Spleen (tissue), 11 donors: ENCODE results near the gene KRTAP10-1. TPM values are rescaled to one million over a fixed set of nuclear protein-coding genes. Genes with fewer than 3 reads are reported as not detected.

Experiments used
- DNase-seq: peaks from one replicate; pipeline ENCODE4 v3.0.0-alpha.2; 2020
- H3K27ac ChIP-seq, 8 donors: fragments of 200-600 bp; sonication (generic) in 7 of 8; 1 replicate in 4 of 8; 2 replicates in 4 of 8; pipeline versions ENCODE4 v1.5.0 to v1.8.0; 2016 to 2021; ENCODE audit warnings: inconsistent platforms in 4 of 8, mild to moderate bottlenecking in 4 of 8, moderate library complexity in 1 of 8
- H3K27me3 ChIP-seq, 7 donors: fragments of 200-600 bp; sonication (generic) in 6 of 7; replicated peaks in 1 of 7; 1 replicate in 4 of 7; 2 replicates in 3 of 7; pipeline versions ENCODE4 v1.5.0 to v1.8.0; 2016 to 2021; ENCODE audit warnings: inconsistent platforms in 3 of 7, mild to moderate bottlenecking in 1 of 7
- H3K36me3 ChIP-seq, 6 donors: fragments of 200-600 bp; sonication (generic) in 5 of 6; 1 replicate in 4 of 6; 2 replicates in 2 of 6; pipeline versions ENCODE4 v1.5.0 to v1.8.0; 2016 to 2021; ENCODE audit warnings: inconsistent platforms in 2 of 6
- H3K4me1 ChIP-seq, 6 donors: fragments of 200-600 bp; sonication (generic) in 5 of 6; 1 replicate in 3 of 6; 2 replicates in 3 of 6; pipeline versions ENCODE4 v1.5.0 to v1.8.0; 2016 to 2021; ENCODE audit warnings: inconsistent platforms in 3 of 6
- H3K4me3 ChIP-seq, 8 donors: fragments of 200-600 bp; sonication (generic) in 7 of 8; 1 replicate in 4 of 8; 2 replicates in 4 of 8; pipeline versions ENCODE4 v1.5.0 to v1.8.0; 2016 to 2021; ENCODE audit warnings: inconsistent platforms in 4 of 8, mild to moderate bottlenecking in 4 of 8, moderate library complexity in 2 of 8
- H3K9me3 ChIP-seq, 8 donors: fragments of 200-600 bp; sonication (generic) in 7 of 8; 1 replicate in 4 of 8; 2 replicates in 4 of 8; pipeline versions ENCODE4 v1.5.0 to v1.8.0; 2016 to 2021; ENCODE audit warnings: inconsistent platforms in 4 of 8
- POLR2A ChIP-seq, 3 donors: fragments of 450-650 bp; IDR thresholded peaks; one replicate each; pipeline ENCODE4 v1.5.1; 2017; ENCODE audit warnings: antibody characterized with exemption in 3 of 3, mild to moderate bottlenecking in 1 of 3
- POLR2AphosphoS5 ChIP-seq, 3 donors: sonication (generic); formaldehyde crosslinking; IDR thresholded peaks; one replicate each; pipeline ENCODE4 v1.5.1; 2017; ENCODE audit warnings: antibody characterized with exemption in 3 of 3
- WGBS, 5 donors: extraction: QIAGEN DNeasy Blood & Tissue Kit in 3 of 5; methylation state at CpG; one replicate each; pipeline versions ENCODE4 v1.1.5 to v1.1.7; 2013 to 2018; 5-methylcytosine and 5-hydroxymethylcytosine counted together
- intact Hi-C: fragments of 100-400 bp; cut with DNase I; formaldehyde crosslinking; loops from one replicate; pipeline ENCODE4 v1.15.0; 2023; ENCODE audit warnings: low total_unique reads
- polyA plus RNA-seq, 3 donors: library from polyadenylated mRNA; stranded (reverse); fragments of 200-250 nt; gene quantifications; one replicate each; pipeline ENCODE4 v1.2.1, GENCODE V29; 2013
- total RNA-seq, 7 donors: library from RNA; depleted of rRNA in 3 of 7; stranded (reverse); fragments of >200 nt in 3 of 7; fragmentation: NEBNext Ultra II Directional in 4 of 7; extraction: Animal tissue kit (Norgen Biotek cat#: 25700) in 4 of 7; gene quantifications; one replicate each; pipeline versions ENCODE4 v1.1.0 to v1.2.1, GENCODE V29; 2016 to 2021
- TF ChIP-seq, protein P1 (sequence below), 11 experiments: fragments of 200-600 bp in 7 of 11; fragments of 450-650 bp in 4 of 11; sonication (generic) in 4 of 11; IDR thresholded peaks in 8 of 11; conservative IDR thresholded peaks in 3 of 11; 1 replicate in 7 of 11; 2 replicates in 4 of 11; pipeline versions ENCODE4 v1.4.0 to v1.8.0; 2016 to 2021; ENCODE audit warnings: antibody characterized with exemption in 11 of 11, inconsistent platforms in 4 of 11, mild to moderate bottlenecking in 1 of 11
- donor health status: healthy with polysubstance abuse.
- donor health status: DM: no; HTN: no; CAD: no; lungs with moderate emphysema.
- donor health status: DM: no; HTN: no; CAD: no.
- donor health status: Bipolar disorder and iron deficiency.
- donor health status: healthy.
- donor health status: DM: no; HTN: no; CAD: no.
- donor health status: DM: yes; HTN: yes; CAD: no.

The KRTAP10-1 gene
- total and polyA plus RNA-seq, 10 donors: not detected

DNA sequence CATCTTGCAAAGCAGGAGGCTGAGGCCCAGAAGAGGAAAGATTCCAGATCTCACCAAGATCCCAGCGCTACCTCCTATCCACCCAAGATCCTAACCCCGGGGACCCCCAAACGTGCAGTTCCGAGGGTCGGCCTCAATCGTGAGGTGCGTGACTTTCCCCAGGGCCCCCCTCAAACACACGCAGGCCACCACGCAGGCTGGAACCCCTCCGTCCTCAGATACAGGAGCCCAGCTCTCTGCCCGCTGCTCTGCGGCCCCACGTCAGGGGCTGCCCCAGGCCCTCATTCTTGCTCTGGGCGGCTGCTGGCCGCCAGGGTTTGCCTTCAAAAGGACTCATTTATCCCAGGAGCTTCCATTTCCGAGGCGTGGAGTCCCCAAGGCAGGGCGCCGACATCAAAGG lies 39.9 kb downstream of the KRTAP10-1 start:
- peaks cover 0 to 25% (median 4%) of the 10 kb centered on the region in 6 donors for H3K4me1 ChIP-seq
- intact Hi-C loops: no loop called here
- peaks cover 0 to 38% (median 0%) of the 10 kb centered on the region in 7 donors for H3K27me3 ChIP-seq
- H3K27ac ChIP-seq: no peak overlapping the region
- H3K9me3 ChIP-seq: no peaks in the 10 kb centered on the region
- H3K36me3 ChIP-seq: no peaks in the 10 kb centered on the region
- WGBS, 5 donors: 88 to 93% (median 91%) methylated on average over 19 of the region's 19 CpGs
- no peak for DNase-seq
- no peak for TF ChIP-seq POLR2A (IDR thresholded peaks at IDR 0.05)
- TF ChIP-seq, protein P1, sequence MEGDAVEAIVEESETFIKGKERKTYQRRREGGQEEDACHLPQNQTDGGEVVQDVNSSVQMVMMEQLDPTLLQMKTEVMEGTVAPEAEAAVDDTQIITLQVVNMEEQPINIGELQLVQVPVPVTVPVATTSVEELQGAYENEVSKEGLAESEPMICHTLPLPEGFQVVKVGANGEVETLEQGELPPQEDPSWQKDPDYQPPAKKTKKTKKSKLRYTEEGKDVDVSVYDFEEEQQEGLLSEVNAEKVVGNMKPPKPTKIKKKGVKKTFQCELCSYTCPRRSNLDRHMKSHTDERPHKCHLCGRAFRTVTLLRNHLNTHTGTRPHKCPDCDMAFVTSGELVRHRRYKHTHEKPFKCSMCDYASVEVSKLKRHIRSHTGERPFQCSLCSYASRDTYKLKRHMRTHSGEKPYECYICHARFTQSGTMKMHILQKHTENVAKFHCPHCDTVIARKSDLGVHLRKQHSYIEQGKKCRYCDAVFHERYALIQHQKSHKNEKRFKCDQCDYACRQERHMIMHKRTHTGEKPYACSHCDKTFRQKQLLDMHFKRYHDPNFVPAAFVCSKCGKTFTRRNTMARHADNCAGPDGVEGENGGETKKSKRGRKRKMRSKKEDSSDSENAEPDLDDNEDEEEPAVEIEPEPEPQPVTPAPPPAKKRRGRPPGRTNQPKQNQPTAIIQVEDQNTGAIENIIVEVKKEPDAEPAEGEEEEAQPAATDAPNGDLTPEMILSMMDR (IDR thresholded peaks at IDR 0.05 in 8 of 11, conservative IDR thresholded peaks at IDR 0.05 in 3 of 11): no peak
- TF ChIP-seq POLR2AphosphoS5 (IDR thresholded peaks at IDR 0.05): no peak
- no peak overlapping the region for H3K4me3 ChIP-seq

DNA sequence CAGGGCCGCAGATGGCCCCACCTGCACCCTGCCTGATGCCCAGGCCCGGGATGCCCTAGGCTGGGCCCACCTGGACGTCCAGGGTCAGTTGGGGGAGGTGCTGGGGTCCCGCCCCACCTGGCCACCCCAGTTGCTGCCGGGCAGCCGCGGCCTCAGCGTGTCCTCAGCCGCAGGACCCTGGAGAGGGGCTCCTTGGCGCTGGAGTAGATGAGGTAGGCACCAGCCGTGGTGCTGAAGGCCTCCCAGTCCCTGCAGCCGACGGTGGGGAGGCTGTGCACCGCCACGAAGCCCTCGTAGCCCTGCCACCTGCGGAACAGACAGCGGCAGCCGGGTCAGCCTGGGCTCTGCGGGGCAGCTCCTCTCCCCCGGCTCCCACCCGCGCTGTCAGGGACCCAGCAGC lies 40.4 kb downstream of the KRTAP10-1 start:
- 85 to 94% (median 89%) methylated on average over 3 to 23 of the region's 23 CpGs for WGBS, 5 donors
- no peak for DNase-seq

DNA sequence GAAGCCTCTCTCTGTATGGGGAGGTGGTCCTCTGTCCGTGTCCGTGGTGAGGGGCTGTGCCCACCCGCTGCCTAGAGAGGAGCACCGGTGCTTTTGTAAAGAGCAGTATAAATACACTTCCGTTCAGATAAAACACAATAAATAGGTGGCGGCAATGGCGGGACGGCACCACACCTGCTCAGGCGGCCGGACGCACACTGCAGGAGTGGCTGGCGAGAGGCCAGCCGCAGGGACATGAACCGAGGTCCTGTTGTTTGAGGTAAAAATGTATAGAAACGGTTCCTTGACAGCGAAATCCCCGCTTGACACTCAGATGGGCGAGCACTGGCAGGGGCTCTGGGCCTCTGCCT lies 40.8 kb downstream of the KRTAP10-1 start:
- peaks cover 0 to 25% (median 2%) of the 10 kb centered on the region in 6 donors for H3K4me1 ChIP-seq
- DNase-seq: no peak
- TF ChIP-seq POLR2AphosphoS5 (IDR thresholded peaks at IDR 0.05): no peak
- TF ChIP-seq, protein P1 (IDR thresholded peaks at IDR 0.05 in 8 of 11, conservative IDR thresholded peaks at IDR 0.05 in 3 of 11): no peak
- H3K27ac ChIP-seq: no peak overlapping the region
- H3K27me3 ChIP-seq: peaks cover 0 to 47% (median 0%) of the 10 kb centered on the region in 7 donors
- H3K9me3 ChIP-seq: no peaks in the 10 kb centered on the region
- H3K4me3 ChIP-seq: no peak overlapping the region
- intact Hi-C loops: no loop called here
- 84 to 96% (median 92%) methylated on average over 15 to 18 of the region's 18 CpGs for WGBS, 5 donors
- H3K36me3 ChIP-seq: no peaks in the 10 kb centered on the region

More for the DNA sequence above, 40.4 kb downstream of the KRTAP10-1 start:
- intact Hi-C loops: no loop called here
- Histone ChIP-seq H3K27me3 (peaks cover 0 to 43% (median 0%) of the 10 kb centered on the region in 7 donors), H3K27ac (no peak overlapping the region), H3K4me3 (no peak overlapping the region), H3K4me1 (peaks cover 0 to 26% (median 2%) of the 10 kb centered on the region in 6 donors), H3K9me3 (no peaks in the 10 kb centered on the region), H3K36me3 (no peaks in the 10 kb centered on the region)
- TF ChIP-seq POLR2AphosphoS5 (IDR thresholded peaks at IDR 0.05) (no peak), POLR2A (IDR thresholded peaks at IDR 0.05) (no peak)
- TF ChIP-seq, protein P1 (IDR thresholded peaks at IDR 0.05 in 8 of 11, conservative IDR thresholded peaks at IDR 0.05 in 3 of 11): no peak

DNA sequence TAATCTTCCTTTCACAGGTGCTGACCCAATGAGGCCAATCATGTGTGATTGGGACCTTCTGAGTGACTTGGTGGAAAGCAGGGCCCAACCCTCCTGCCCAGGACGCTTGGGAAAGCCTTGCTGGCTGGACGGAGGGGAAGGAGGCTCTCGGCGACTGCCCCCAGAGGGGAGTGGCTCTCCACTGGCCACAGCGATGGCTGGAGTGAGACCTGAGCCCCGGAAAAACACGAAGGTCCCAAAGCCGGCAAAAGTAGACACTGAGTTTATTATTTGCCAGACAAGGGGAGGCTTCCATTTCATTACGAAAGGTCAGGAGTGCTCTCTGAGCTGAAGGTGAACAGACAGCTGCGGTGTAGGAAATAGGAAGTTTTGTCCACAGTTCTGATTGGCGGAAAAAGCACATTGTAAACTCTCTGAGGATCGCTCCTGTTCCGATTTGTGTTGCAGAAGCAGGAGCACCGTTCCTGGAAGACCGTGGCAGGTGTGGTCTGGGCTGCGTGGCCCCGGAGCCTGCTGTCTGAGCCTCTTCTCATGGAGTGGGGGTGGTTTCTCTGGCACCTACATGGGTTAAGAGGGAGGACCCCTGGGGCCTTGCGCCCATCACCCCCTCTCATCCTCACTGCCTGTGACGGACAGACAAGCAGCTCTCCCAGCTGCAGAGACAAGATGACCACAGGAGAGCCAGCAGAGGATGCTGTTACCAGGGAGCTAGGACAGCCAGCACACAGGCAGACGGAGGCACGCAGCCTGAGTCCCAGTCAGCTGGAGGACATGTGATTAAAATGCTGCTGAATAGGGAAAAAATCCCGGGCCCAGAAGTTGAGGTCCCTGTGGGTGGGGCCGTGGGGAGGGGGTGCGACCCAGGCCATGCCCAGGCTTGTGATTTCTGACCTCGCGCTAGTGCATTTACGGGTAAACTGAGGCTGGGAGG lies 41.5 kb downstream of the KRTAP10-1 start:
- Histone ChIP-seq H3K9me3 (peaks cover 0 to 5% (median 4%) of the 10 kb centered on the region in 8 donors), H3K36me3 (no peaks in the 10 kb centered on the region), H3K27me3 (peaks cover 0 to 47% (median 0%) of the 10 kb centered on the region in 7 donors), H3K27ac (no peak overlapping the region), H3K4me3 (no peak overlapping the region), H3K4me1 (peaks cover 0 to 18% (median 2%) of the 10 kb centered on the region in 6 donors)
- TF ChIP-seq, protein P1 (IDR thresholded peaks at IDR 0.05 in 8 of 11, conservative IDR thresholded peaks at IDR 0.05 in 3 of 11): no peak
- TF ChIP-seq POLR2A (IDR thresholded peaks at IDR 0.05) (no peak), POLR2AphosphoS5 (IDR thresholded peaks at IDR 0.05) (no peak)
- intact Hi-C loops: no loop called here
- DNase-seq: no peak
- 76 to 82% (median 80%) methylated on average over 27 of the region's 27 CpGs for WGBS, 5 donors
